Fibroblast of mammary gland (primary cell): ENCODE measurements around the gene TRMT10C.

Experiments
- DNase-seq: peaks from one replicate; pipeline ENCODE4 v3.0.0-alpha.2; 2010; ENCODE audit warnings: low read depth
- H3K4me3 ChIP-seq: 2 replicates; pipeline ENCODE4 v1.5.1; 2011; ENCODE audit warnings: low read depth, mild to moderate bottlenecking, low read length, moderate library complexity; ENCODE audit not compliant: control insufficient read depth
- TF ChIP-seq, protein P1 (sequence below): conservative IDR thresholded peaks from 2 replicates; pipeline ENCODE4 v1.5.1; 2011; ENCODE audit warnings: low read depth, low read length, inconsistent platforms; ENCODE audit not compliant: control insufficient read depth, insufficient read depth

TRMT10C gene

DNA sequence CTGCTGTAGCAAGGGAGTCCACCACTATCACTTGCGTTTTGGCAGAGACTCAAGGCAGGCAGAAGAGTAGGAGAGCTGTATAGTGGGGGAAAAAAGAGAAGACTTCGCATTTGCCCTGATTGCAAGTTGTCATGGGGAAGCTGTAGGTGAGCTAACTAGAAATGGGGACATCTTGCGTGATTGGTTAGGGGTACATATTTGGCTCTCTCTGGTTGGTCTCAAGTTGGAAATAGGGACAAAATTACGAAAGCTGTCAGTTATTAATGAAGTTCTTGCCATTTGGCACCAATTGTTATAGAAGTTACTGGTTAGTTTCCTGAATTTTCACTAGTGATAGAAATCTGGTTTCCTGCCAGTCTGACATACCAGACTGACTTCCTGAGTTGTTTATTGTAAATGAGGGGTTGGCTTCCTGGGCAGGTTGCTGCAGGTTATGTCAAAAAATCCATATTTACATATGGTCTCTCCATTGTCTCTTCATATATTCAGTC, 40.4 kb upstream of the TRMT10C start:
- H3K4me3 ChIP-seq = no peak overlapping the region
- no peak for DNase-seq
- TF ChIP-seq, protein P1, sequence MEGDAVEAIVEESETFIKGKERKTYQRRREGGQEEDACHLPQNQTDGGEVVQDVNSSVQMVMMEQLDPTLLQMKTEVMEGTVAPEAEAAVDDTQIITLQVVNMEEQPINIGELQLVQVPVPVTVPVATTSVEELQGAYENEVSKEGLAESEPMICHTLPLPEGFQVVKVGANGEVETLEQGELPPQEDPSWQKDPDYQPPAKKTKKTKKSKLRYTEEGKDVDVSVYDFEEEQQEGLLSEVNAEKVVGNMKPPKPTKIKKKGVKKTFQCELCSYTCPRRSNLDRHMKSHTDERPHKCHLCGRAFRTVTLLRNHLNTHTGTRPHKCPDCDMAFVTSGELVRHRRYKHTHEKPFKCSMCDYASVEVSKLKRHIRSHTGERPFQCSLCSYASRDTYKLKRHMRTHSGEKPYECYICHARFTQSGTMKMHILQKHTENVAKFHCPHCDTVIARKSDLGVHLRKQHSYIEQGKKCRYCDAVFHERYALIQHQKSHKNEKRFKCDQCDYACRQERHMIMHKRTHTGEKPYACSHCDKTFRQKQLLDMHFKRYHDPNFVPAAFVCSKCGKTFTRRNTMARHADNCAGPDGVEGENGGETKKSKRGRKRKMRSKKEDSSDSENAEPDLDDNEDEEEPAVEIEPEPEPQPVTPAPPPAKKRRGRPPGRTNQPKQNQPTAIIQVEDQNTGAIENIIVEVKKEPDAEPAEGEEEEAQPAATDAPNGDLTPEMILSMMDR = no peak

DNA sequence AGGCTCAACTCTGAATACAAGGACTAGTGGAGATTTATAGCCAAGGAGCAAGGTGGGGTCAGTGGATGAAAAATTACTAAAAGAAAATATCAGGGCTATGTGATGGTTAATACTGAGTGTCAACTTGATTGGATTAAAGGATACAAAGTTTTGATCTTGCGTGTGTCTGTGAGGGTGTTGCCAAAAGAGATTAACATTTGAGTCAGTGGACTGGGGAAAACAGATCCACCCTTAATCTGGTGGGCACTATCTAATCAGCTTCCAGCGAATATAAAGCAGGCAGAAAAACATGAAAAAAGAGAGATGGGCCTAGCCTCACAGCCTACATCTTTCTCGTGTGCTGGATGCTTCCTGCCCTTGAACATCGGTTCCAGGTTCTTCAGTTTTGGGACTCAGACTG, 34.2 kb upstream of the TRMT10C start:
- H3K4me3 ChIP-seq = no peak overlapping the region
- DNase-seq = no peak
- TF ChIP-seq, protein P1 = no peak

- no peak for DNase-seq
- no peak overlapping the region for H3K4me3 ChIP-seq
- TF ChIP-seq, protein P1 = no peak
Observed at GRCh38 chr3:101527906-101528305, 33.8 kb upstream of the TRMT10C start.

GRCh38 chr3:101529816-101530685, 31.6 kb upstream of the TRMT10C start:
- DNase-seq = no peak
- TF ChIP-seq, protein P1 = no peak
- H3K4me3 ChIP-seq = no peak overlapping the region

DNA sequence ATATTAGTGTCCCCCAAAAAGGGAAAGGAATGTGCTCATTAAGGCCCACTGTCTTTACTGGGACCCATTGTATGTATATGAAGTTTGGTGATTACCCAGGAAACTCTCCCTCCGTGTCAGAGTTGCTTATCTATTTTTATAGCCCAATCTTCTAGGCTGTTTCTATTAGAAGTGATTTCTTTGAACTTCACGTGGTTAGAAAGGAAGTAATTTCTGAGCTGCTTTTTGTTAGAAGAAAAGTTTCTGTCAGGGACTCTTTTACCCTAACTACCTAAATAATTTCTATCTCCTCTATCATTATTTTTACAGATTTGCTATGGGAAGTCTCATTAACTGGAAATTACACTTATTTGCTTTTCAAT, 31.0 kb upstream of the TRMT10C start:
- TF ChIP-seq, protein P1 = no peak
- no peak overlapping the region for H3K4me3 ChIP-seq
- no peak for DNase-seq

- TF ChIP-seq, protein P1 = no peak
- no peak for DNase-seq
- no peak overlapping the region for H3K4me3 ChIP-seq
Observed at GRCh38 chr3:101531473-101532086, 30.1 kb upstream of the TRMT10C start.
